MCF 10A (cell line): ENCODE measurements around the gene SLCO2A1. TPM values are rescaled to one million over a fixed set of nuclear protein-coding genes. Genes with fewer than 3 reads are reported as not detected.

Experiments
- BruUV-seq: library from RNA; stranded (reverse); fragments of 400-500 nt; replicated peaks from 2 replicates; lab custom pipeline; 2021; lab: Mats Ljungman, UMichigan
- CTCF ChIA-PET: fragments of 300-600 bp; sonication (Branson Sonifier 250); formaldehyde crosslinking; extraction: SDS; loops from one replicate; lab custom pipeline; 2021; ENCODE audit warnings: antibody characterized with exemption, inconsistent platforms; lab: Yijun Ruan, JAX
- POLR2A ChIA-PET: fragments of 300-600, 350-650 bp; sonication (Branson Sonifier 250); formaldehyde crosslinking; extraction: SDS; loops from one replicate; lab custom pipeline; 2020; ENCODE audit warnings: antibody characterized with exemption, inconsistent platforms; lab: Yijun Ruan, JAX
- DNase-seq: peaks from one replicate; pipeline ENCODE4 v3.0.0-alpha.2; 2018; ENCODE audit not compliant: unreplicated experiment
- H3K27ac Mint-ChIP-seq: one replicate; pipeline ENCODE4 v1.8.0; 2022; ENCODE audit warnings: mild to moderate bottlenecking, low read depth, mixed read lengths; ENCODE audit not compliant: unreplicated experiment
- H3K27me3 Mint-ChIP-seq: one replicate; pipeline ENCODE4 v1.8.0; 2022; ENCODE audit warnings: mixed read lengths; ENCODE audit not compliant: insufficient read depth, unreplicated experiment
- H3K36me3 Mint-ChIP-seq: one replicate; pipeline ENCODE4 v1.8.0; 2022; ENCODE audit warnings: mild to moderate bottlenecking, moderate library complexity, mixed read lengths; ENCODE audit not compliant: insufficient read depth, unreplicated experiment
- H3K4me1 Mint-ChIP-seq: one replicate; pipeline ENCODE4 v1.8.0; 2022; ENCODE audit warnings: mixed read lengths; ENCODE audit not compliant: insufficient read depth, unreplicated experiment
- H3K4me3 Mint-ChIP-seq: one replicate; pipeline ENCODE4 v1.8.0; 2022; ENCODE audit warnings: mild to moderate bottlenecking, moderate library complexity, mixed read lengths; ENCODE audit not compliant: unreplicated experiment
- H3K9me3 Mint-ChIP-seq: one replicate; pipeline ENCODE4 v1.8.0; 2022; ENCODE audit warnings: mixed read lengths; ENCODE audit not compliant: unreplicated experiment
- intact Hi-C: fragments of 100-400 bp; cut with micrococcal nuclease; formaldehyde crosslinking; loops from 2 replicates; pipeline ENCODE4 v1.14.1; 2022
- total RNA-seq: library from RNA; stranded (reverse); gene quantifications from 2 replicates; pipeline ENCODE4 v1.2.3, GENCODE V29; 2022
- TF ChIP-seq, protein P1 (sequence below): fragments of 200-600 bp; IDR thresholded peaks from one replicate; pipeline ENCODE4 v1.8.0; 2022; ENCODE audit warnings: antibody characterized with exemption, mild to moderate bottlenecking; ENCODE audit not compliant: unreplicated experiment

SLCO2A1 gene
- total RNA-seq, 1 experiment from 2014 or later = 1.0 TPM

- Mint-ChIP-seq H3K9me3 (no peaks in the 10 kb centered on the region), H3K4me3 (no peak overlapping the region), H3K27ac (no peak overlapping the region), H3K4me1 (no peaks in the 10 kb centered on the region), H3K36me3 (no peaks in the 10 kb centered on the region), H3K27me3 (peaks cover 14% of the 10 kb centered on the region)
- intact Hi-C loops = no loop called here
- CTCF ChIA-PET = no interaction called here
- DNase-seq = no peak
- TF ChIP-seq, protein P1, sequence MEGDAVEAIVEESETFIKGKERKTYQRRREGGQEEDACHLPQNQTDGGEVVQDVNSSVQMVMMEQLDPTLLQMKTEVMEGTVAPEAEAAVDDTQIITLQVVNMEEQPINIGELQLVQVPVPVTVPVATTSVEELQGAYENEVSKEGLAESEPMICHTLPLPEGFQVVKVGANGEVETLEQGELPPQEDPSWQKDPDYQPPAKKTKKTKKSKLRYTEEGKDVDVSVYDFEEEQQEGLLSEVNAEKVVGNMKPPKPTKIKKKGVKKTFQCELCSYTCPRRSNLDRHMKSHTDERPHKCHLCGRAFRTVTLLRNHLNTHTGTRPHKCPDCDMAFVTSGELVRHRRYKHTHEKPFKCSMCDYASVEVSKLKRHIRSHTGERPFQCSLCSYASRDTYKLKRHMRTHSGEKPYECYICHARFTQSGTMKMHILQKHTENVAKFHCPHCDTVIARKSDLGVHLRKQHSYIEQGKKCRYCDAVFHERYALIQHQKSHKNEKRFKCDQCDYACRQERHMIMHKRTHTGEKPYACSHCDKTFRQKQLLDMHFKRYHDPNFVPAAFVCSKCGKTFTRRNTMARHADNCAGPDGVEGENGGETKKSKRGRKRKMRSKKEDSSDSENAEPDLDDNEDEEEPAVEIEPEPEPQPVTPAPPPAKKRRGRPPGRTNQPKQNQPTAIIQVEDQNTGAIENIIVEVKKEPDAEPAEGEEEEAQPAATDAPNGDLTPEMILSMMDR = no peak
- POLR2A ChIA-PET = no interaction called here
- BruUV-seq = no TSS peak
Measured at GRCh38 chr3:133892541-133893231, 137.0 kb downstream of the SLCO2A1 start.

GRCh38 chr3:133891662-133892378 is 137.9 kb downstream of the SLCO2A1 start:
- BruUV-seq = no TSS peak
- TF ChIP-seq, protein P1 = no peak
- ChIA-PET POLR2A (no interaction called here), CTCF (interaction anchor here (0.5 to 0.7 kb wide), 3 partner anchors 9 to 107 kb away, joined by 3 read pairs; no protein-coding TSS in a partner anchor)
- Mint-ChIP-seq H3K27ac (no peak overlapping the region), H3K4me1 (no peaks in the 10 kb centered on the region), H3K36me3 (no peaks in the 10 kb centered on the region), H3K9me3 (no peaks in the 10 kb centered on the region), H3K4me3 (no peak overlapping the region), H3K27me3 (peaks cover 9% of the 10 kb centered on the region)
- intact Hi-C loops = no loop called here
- DNase-seq = no peak

- no TSS peak for BruUV-seq
- DNase-seq = no peak
- Mint-ChIP-seq H3K27me3 (peaks cover 9% of the 10 kb centered on the region), H3K4me3 (no peak overlapping the region), H3K4me1 (no peaks in the 10 kb centered on the region), H3K9me3 (no peaks in the 10 kb centered on the region), H3K27ac (no peak overlapping the region), H3K36me3 (no peaks in the 10 kb centered on the region)
- TF ChIP-seq, protein P1 = no peak
- intact Hi-C loops = no loop called here
- ChIA-PET CTCF (interaction anchor here (0.5 to 0.7 kb wide), 3 partner anchors 9 to 108 kb away, joined by 3 read pairs; no protein-coding TSS in a partner anchor), POLR2A (no interaction called here)
Measured at GRCh38 chr3:133890972-133891644, 138.6 kb downstream of the SLCO2A1 start.

- no peak for DNase-seq
- peaks cover 20% of the 10 kb centered on the region for H3K27me3 Mint-ChIP-seq
- CTCF ChIA-PET = interaction anchor here (0.7 kb wide), 1 partner anchor 382 kb away, joined by 3 read pairs; no protein-coding TSS in a partner anchor
- TF ChIP-seq, protein P1 = no peak
- no peaks in the 10 kb centered on the region for H3K4me1 Mint-ChIP-seq
- no peak overlapping the region for H3K27ac Mint-ChIP-seq
- no peaks in the 10 kb centered on the region for H3K9me3 Mint-ChIP-seq
- no TSS peak for BruUV-seq
- POLR2A ChIA-PET = no interaction called here
- no peaks in the 10 kb centered on the region for H3K36me3 Mint-ChIP-seq
- no peak overlapping the region for H3K4me3 Mint-ChIP-seq
- intact Hi-C loops = no loop called here
Measured at GRCh38 chr3:133890037-133890436, 139.7 kb downstream of the SLCO2A1 start.
